ENCODE results near the gene RIPOR2.
"Not testable (repeated sequence)": the region's sequence is repeated elsewhere in the genome, so short reads cannot be mapped to it uniquely, and the experiment has no call there.

The RIPOR2 gene

DNA sequence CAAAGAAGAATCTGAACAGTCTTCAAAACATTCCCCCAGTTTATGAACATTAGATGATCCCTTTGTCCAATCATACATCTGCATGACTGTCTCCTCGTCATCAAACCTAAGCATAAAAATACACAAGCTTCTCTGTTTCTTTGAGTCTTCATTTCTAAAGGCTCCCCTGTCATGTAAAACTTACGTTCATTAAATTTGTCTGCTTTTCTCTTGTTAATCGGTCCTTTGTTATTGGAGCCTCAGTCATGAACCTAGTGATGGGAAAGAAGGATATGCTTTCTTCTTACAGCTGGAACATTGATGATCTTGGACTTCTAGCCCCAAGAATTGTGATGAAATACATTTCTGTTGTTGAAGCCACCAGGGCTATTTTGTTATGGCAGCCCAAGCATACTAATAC, 18.0 kb upstream of the RIPOR2 start:
- no peak overlapping the region for H3K4me3 ChIP-seq (ENCODE audit: low read depth, low read length)
- no peak for DNase-seq (ENCODE audit: low read depth)
- TF ChIP-seq, protein P1, sequence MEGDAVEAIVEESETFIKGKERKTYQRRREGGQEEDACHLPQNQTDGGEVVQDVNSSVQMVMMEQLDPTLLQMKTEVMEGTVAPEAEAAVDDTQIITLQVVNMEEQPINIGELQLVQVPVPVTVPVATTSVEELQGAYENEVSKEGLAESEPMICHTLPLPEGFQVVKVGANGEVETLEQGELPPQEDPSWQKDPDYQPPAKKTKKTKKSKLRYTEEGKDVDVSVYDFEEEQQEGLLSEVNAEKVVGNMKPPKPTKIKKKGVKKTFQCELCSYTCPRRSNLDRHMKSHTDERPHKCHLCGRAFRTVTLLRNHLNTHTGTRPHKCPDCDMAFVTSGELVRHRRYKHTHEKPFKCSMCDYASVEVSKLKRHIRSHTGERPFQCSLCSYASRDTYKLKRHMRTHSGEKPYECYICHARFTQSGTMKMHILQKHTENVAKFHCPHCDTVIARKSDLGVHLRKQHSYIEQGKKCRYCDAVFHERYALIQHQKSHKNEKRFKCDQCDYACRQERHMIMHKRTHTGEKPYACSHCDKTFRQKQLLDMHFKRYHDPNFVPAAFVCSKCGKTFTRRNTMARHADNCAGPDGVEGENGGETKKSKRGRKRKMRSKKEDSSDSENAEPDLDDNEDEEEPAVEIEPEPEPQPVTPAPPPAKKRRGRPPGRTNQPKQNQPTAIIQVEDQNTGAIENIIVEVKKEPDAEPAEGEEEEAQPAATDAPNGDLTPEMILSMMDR (IDR thresholded peaks at IDR 0.05; ENCODE audit: insufficient read depth, low read depth, low read length, missing control alignments) = no peak

DNA sequence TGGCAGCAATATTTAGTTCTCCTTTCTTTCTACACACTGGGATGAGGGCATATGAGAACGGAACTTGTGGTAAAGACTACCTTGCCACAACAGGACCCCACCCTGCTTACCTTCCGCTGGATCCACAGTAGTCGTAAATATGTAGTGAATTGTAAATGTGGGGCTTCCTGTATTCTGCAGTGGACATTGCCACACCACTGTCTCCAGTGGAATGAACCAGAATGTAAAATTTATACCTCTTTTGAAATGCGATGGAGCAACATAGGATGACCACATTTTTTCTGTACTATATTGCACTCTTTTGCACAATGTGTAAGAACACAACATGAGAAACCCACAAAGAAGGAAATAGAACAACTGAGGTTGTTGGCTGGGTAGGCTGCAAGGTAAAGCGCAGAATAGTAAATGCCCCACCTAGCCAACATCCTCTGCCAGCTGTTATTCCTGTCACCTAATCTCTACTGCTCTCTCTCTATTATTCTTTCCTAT, 16.1 kb upstream of the RIPOR2 start:
- DNase-seq (ENCODE audit: low read depth) = peak; percentile 70
- TF ChIP-seq, protein P1 (IDR thresholded peaks at IDR 0.05; ENCODE audit: insufficient read depth, low read depth, low read length, missing control alignments) = no peak
- no peak overlapping the region for H3K4me3 ChIP-seq (ENCODE audit: low read depth, low read length)

DNA sequence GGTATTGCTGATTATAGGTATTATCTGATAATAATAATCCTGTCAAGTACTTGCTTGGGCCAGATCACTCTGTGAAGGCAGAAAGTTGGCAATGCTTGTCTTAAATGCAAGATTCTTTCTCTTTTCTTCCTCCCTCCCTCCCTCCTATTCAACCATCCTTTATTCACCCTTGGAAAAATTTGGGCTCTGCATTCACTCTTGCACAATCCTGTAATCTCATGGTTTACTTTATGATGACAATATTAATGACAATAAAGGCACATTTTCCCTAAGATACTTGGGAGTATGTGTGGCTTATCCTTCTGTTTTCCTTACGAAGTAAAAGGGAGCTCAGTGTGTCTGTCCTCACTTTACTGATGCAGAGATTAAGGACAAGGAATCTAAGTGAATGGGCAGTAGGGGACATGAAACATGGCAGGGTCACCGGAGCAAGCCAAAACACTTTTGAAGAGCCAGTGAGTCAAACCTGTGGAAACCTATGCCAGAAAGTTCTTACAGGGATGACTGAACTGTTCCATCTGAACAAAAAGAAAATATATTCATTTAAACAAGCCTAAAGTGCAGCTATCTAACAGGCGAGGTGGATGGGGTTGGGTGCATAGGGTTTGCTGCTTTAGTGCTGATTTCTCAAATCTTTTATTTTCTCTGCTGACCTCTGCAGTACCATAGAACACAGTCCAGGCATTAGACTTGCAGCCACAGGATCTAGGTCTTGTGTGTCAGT, 14.6 kb upstream of the RIPOR2 start:
- H3K4me3 ChIP-seq (ENCODE audit: low read depth, low read length) = no peak overlapping the region
- no peak for DNase-seq (ENCODE audit: low read depth)
- TF ChIP-seq, protein P1 (IDR thresholded peaks at IDR 0.05; ENCODE audit: insufficient read depth, low read depth, low read length, missing control alignments) = no peak

DNA sequence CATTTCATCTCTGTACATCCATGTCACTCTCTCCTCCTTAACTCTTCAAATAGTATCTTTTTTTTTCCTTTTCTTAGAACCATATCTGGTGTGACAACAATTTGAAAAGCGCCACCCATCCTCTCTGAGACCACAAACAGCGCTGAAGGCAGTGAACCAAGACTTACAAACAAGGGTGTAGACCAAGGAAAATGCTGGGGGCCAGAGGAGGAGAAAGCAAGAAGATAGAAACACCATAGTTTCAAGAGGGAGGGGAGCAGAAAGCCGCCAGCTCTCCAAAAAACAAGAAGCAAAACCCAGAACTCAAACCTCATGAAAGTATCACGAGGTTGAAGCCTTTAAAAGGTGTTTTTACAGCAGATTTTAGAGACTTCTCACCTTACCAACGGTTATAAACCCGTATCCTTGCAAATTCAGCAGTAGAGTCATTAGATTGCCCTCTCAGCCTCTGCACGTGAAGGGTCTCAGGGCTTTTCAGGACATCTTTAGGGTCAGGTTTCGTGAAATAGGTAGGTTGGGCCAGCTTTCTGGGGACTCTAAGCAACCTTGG, 13.3 kb upstream of the RIPOR2 start:
- H3K4me3 ChIP-seq (ENCODE audit: low read depth, low read length) = peak overlapping the region; percentile 36
- DNase-seq (ENCODE audit: low read depth) = peak; percentile 97
- TF ChIP-seq, protein P1 (IDR thresholded peaks at IDR 0.05; ENCODE audit: insufficient read depth, low read depth, low read length, missing control alignments) = no peak

DNA sequence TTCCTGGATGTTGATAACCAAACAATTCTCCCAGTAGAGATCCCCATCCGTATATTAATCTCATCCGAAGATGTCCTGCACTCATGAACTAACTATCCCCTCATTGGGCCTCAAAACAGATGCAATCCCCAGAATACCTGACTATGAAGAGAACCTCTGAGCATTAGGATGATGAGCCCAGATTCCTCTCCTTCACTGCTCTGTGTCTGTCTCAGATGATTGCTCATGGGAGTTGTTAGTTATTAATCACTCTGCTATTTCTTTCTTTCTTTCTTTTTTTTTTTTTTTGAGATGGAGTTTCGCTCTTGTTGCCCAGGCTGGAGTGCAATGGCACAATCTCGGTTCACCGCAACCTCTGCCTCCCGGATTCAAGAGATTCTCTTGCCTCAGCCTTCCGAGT, 12.5 kb upstream of the RIPOR2 start:
- H3K4me3 ChIP-seq (ENCODE audit: low read depth, low read length); DNase-seq (ENCODE audit: low read depth): not testable (repeated sequence)

DNA sequence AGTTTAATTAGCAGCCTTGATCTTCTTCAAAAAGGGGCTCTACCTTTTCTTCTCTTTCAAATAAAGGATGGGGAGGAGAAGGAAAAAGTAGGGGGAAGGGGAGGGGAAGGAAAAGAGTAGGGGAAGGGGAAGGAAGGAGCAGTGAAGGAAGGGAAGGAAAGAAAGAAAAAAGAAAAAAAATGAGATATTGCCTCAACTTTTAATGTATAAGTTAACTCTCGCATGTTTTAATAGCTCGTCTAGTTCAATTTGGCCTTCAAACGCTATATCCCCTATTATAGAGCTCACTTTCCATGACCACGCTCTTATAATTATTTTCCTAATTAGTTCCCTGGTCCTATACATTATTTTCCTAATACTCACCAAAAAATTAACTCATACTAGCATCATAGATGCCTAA, 11.9 kb upstream of the RIPOR2 start:
- DNase-seq (ENCODE audit: low read depth) = no peak
- TF ChIP-seq, protein P1 (IDR thresholded peaks at IDR 0.05; ENCODE audit: insufficient read depth, low read depth, low read length, missing control alignments) = no peak
- H3K4me3 ChIP-seq (ENCODE audit: low read depth, low read length) = no peak overlapping the region

DNA sequence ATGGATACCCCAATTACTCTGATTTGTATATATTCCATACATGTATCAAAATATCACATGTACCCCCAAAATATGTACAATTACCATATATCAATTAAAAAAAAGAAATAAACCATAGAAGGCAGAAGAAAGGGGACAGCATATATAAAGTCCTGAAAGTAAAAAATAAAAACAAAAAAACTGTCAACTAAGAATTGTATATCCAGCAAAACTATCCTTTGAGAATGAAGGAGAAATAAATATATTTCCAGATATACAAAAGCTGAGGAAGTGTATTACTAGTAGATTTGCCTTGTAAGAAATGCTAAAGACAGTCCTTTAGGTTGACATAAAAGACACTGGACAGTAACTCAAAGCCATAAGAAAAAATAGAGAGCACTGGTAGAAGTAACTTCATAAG, 9.3 kb upstream of the RIPOR2 start:
- no peak overlapping the region for H3K4me3 ChIP-seq (ENCODE audit: low read depth, low read length)
- DNase-seq (ENCODE audit: low read depth) = no peak
- TF ChIP-seq, protein P1 (IDR thresholded peaks at IDR 0.05; ENCODE audit: insufficient read depth, low read depth, low read length, missing control alignments) = no peak
